Retinal pigment epithelial cell (primary cell): Measurements from ENCODE around the gene CBX1.
"Not testable (repeated sequence)": the region's sequence is repeated elsewhere in the genome, so short reads cannot be mapped to it uniquely, and the experiment has no call there.

Experiments used
- DNase-seq: peaks from one replicate; pipeline ENCODE4 v3.0.0-alpha.2; 2010; ENCODE audit warnings: low read depth
- H3K4me3 ChIP-seq: 2 replicates; pipeline ENCODE4 v1.5.1; 2011; ENCODE audit warnings: mild to moderate bottlenecking, low read length, control low read depth, moderate library complexity
- TF ChIP-seq, protein P1 (sequence below): conservative IDR thresholded peaks from 2 replicates; pipeline ENCODE4 v1.5.1; 2011; ENCODE audit warnings: low read depth, low read length, control low read depth, inconsistent platforms

CBX1 gene

DNA sequence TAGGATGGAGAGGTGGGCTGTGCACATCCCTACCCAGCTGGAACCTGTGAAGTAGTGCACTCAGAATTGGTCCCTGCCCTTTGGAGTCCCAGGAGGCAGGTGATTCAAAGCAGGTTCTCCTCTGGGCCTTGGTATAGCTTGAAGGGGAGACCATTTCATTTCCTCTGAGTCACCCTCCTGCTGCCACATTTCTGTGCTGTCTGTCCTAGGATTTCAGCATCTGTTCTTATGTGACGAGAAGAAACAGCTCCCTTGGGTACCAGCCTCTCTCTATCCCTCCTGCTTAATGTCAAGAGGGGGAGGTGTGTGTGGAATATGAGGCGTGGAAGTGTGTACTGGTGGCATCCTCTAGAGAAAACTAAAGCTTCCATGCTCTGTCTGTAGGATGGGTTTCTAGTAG lies 58.1 kb downstream of the CBX1 start:
- no peak for DNase-seq
- TF ChIP-seq, protein P1, sequence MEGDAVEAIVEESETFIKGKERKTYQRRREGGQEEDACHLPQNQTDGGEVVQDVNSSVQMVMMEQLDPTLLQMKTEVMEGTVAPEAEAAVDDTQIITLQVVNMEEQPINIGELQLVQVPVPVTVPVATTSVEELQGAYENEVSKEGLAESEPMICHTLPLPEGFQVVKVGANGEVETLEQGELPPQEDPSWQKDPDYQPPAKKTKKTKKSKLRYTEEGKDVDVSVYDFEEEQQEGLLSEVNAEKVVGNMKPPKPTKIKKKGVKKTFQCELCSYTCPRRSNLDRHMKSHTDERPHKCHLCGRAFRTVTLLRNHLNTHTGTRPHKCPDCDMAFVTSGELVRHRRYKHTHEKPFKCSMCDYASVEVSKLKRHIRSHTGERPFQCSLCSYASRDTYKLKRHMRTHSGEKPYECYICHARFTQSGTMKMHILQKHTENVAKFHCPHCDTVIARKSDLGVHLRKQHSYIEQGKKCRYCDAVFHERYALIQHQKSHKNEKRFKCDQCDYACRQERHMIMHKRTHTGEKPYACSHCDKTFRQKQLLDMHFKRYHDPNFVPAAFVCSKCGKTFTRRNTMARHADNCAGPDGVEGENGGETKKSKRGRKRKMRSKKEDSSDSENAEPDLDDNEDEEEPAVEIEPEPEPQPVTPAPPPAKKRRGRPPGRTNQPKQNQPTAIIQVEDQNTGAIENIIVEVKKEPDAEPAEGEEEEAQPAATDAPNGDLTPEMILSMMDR: no peak
- no peak overlapping the region for H3K4me3 ChIP-seq

GRCh38 chr17:48038687-48039086 lies 62.6 kb downstream of the CBX1 start:
- no peak for DNase-seq
- H3K4me3 ChIP-seq: no peak overlapping the region
- TF ChIP-seq, protein P1: no peak

GRCh38 chr17:48037838-48038323 lies 63.4 kb downstream of the CBX1 start:
- TF ChIP-seq, protein P1: no peak
- DNase-seq: no peak
- H3K4me3 ChIP-seq: peak overlapping the region; percentile 29

GRCh38 chr17:48037036-48037837 lies 64.0 kb downstream of the CBX1 start, which contains the start of gene COPZ2:
Gene COPZ2, minus strand, starts transcription at chr17:48037797. Its CDS starts 20 bp downstream, at chr17:48037777.
- peak within 1 kb of the TSS; percentile 67 for H3K4me3 ChIP-seq
- TF ChIP-seq, protein P1: peak; percentile 73
- DNase-seq: no peak

GRCh38 chr17:48036693-48037035 lies 64.6 kb downstream of the CBX1 start:
- peak overlapping the region; percentile 67 for H3K4me3 ChIP-seq
- no peak for DNase-seq
- TF ChIP-seq, protein P1: no peak

DNA sequence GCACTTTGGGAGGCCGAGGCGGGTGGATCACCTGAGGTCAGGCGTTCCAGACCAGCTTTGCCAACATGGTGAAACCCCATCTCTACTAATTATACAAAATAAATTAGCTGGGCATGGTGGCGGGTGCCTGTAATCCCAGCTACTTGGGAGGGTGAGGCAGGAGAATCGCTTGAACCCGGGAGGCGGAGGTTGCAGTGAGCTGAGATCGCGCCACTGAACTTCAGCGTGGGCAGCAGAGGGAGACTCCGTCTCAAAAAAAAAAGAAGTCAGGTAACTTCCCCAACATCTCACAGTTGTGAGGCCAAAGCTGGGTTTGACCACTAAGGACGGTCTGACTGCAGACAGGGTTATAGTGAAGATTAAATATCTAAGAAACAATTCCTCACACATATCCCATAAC lies 66.5 kb downstream of the CBX1 start:
- DNase-seq, H3K4me3 ChIP-seq: not testable (repeated sequence)

DNA sequence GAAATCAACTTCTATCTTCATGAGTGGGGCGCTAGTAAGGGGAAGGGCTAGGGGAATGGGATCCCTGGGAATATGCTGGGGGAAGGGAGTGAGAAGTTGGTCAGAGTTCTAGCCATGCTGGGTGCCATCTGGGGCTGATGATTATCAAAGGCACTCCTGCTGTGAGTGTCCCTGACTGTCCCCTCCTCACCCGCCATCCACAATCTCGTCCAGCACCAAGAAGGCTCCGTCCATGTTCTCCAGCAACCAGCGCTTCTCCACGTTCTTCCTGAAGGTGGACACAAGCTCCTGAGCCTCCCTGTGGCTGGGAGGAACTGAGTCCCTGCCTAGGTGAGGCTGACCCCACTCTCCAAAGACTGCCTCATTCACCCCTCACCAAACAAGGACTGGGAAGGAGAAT lies 69.3 kb downstream of the CBX1 start:
- TF ChIP-seq, protein P1: no peak
- DNase-seq: no peak
- no peak overlapping the region for H3K4me3 ChIP-seq
